ENCODE measurements around the gene SLC27A6. TPM values are rescaled to one million over a fixed set of nuclear protein-coding genes. Genes with fewer than 3 reads are reported as not detected.

SLC27A6 gene
- total and polyA plus RNA-seq, 2 donors (not counting 1 experiment from before 2014, with no cell fraction given), result 0.08 to 0.17 TPM

DNA sequence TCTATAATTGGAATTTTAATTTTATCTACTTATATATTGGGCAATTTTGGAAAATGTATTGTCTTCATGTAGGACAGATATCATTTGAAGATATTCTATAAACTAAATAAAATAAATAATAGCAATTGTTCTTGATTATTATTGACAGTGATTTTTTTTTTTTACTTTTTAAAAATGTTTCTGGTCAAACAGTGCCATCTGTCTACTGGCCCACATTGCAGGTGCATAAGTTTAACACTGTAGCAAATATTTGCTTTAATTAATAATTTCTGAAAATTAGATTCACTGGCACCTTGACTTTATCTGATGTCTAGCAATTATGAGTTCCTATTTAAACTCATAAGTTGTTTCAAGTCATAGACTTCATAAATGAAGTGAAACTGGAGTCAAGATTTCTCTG, 88.2 kb downstream of the SLC27A6 start:
- Histone ChIP-seq H3K4me2 (ENCODE audit: extremely low read depth, insufficient read depth, low read length) (no peak overlapping the region), H3K9me3 (ENCODE audit: control insufficient read depth, insufficient read depth, low read depth, low read length) (no peaks in the 10 kb centered on the region), H3K27ac (ENCODE audit: insufficient read depth, low read length) (no peak overlapping the region), H3K9ac (ENCODE audit: insufficient read depth, low read length) (no peak overlapping the region), H4K20me1 (ENCODE audit: control insufficient read depth, extremely low read depth, insufficient read depth, low read length) (no peaks in the 10 kb centered on the region), H3K4me1 (ENCODE audit: control insufficient read depth, extremely low read depth, insufficient read depth, low read length) (no peaks in the 10 kb centered on the region), H3K36me3 (ENCODE audit: control insufficient read depth, insufficient read depth, low read length) (no peaks in the 10 kb centered on the region), H3K79me2 (ENCODE audit: control insufficient read depth, insufficient read depth, low read length) (no peaks in the 10 kb centered on the region), H3K4me3 (replicated peaks in 1 of 4; ENCODE audit: control extremely low read depth in 1 of 4, insufficient read depth in 1 of 4, low read depth in 3 of 4, low read length in 4 of 4) (no peak overlapping the region), H3K27me3 (ENCODE audit: control insufficient read depth, insufficient read depth, low read length) (no peaks in the 10 kb centered on the region), H2AFZ (ENCODE audit: low read length) (no peak overlapping the region)
- no peak for DNase-seq (ENCODE audit: low read depth in 2 of 2)
- TF ChIP-seq EZH2 (IDR thresholded peaks at IDR 0.05; ENCODE audit: low read length, missing control alignments) (no peak), CTCF (conservative IDR thresholded peaks at IDR 0.05 in 1 of 2, IDR thresholded peaks at IDR 0.05 in 1 of 2; ENCODE audit: low read depth in 1 of 2, low read length in 2 of 2) (peak in 1 of 2 donors; percentile 6)

DNA sequence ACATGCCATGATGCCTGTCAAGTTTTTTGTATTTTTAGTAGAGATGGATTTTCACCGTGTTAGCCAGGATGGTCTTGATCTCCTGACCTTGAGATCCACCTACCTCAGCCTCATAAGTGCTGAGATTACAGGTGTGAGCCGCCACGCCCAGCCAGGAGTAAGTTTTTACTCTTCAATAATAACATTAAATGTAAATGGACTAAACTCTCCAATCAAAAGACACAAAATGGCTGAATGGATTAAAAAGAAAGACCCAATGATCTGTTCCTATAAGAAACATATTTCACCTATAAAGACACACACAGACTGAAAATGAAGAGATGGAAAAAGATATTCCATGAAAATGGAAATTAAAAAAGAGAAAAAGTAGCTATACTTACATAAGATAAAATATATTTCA, 92.0 kb downstream of the SLC27A6 start:
- no peaks in the 10 kb centered on the region for H3K4me1 ChIP-seq (ENCODE audit: control insufficient read depth, extremely low read depth, insufficient read depth, low read length)
- no peaks in the 10 kb centered on the region for H3K79me2 ChIP-seq (ENCODE audit: control insufficient read depth, insufficient read depth, low read length)
- no peak for DNase-seq (ENCODE audit: low read depth in 2 of 2)
- H3K4me2 ChIP-seq (ENCODE audit: extremely low read depth, insufficient read depth, low read length), result no peak overlapping the region
- H3K4me3 ChIP-seq (replicated peaks in 1 of 4; ENCODE audit: control extremely low read depth in 1 of 4, insufficient read depth in 1 of 4, low read depth in 3 of 4, low read length in 4 of 4), result no peak overlapping the region
- H4K20me1 ChIP-seq (ENCODE audit: control insufficient read depth, extremely low read depth, insufficient read depth, low read length), result no peaks in the 10 kb centered on the region
- H3K9me3 ChIP-seq (ENCODE audit: control insufficient read depth, insufficient read depth, low read depth, low read length), result no peaks in the 10 kb centered on the region
- no peaks in the 10 kb centered on the region for H3K27me3 ChIP-seq (ENCODE audit: control insufficient read depth, insufficient read depth, low read length)
- H3K27ac ChIP-seq (ENCODE audit: insufficient read depth, low read length), result no peak overlapping the region
- H3K9ac ChIP-seq (ENCODE audit: insufficient read depth, low read length), result no peak overlapping the region
- no peaks in the 10 kb centered on the region for H3K36me3 ChIP-seq (ENCODE audit: control insufficient read depth, insufficient read depth, low read length)
- H2AFZ ChIP-seq (ENCODE audit: low read length), result no peak overlapping the region
- no peak for TF ChIP-seq EZH2 (IDR thresholded peaks at IDR 0.05; ENCODE audit: low read length, missing control alignments)
- no peak for TF ChIP-seq CTCF (conservative IDR thresholded peaks at IDR 0.05 in 1 of 2, IDR thresholded peaks at IDR 0.05 in 1 of 2; ENCODE audit: low read depth in 1 of 2, low read length in 2 of 2)

GRCh38 chr5:129061849-129062248, 96.6 kb downstream of the SLC27A6 start:
- no peak overlapping the region for H3K4me2 ChIP-seq (ENCODE audit: extremely low read depth, insufficient read depth, low read length)
- H3K27ac ChIP-seq (ENCODE audit: insufficient read depth, low read length), result no peak overlapping the region
- DNase-seq (ENCODE audit: low read depth in 2 of 2), result no peak
- no peaks in the 10 kb centered on the region for H3K36me3 ChIP-seq (ENCODE audit: control insufficient read depth, insufficient read depth, low read length)
- H3K9ac ChIP-seq (ENCODE audit: insufficient read depth, low read length), result no peak overlapping the region
- no peaks in the 10 kb centered on the region for H4K20me1 ChIP-seq (ENCODE audit: control insufficient read depth, extremely low read depth, insufficient read depth, low read length)
- H2AFZ ChIP-seq (ENCODE audit: low read length), result no peak overlapping the region
- no peaks in the 10 kb centered on the region for H3K4me1 ChIP-seq (ENCODE audit: control insufficient read depth, extremely low read depth, insufficient read depth, low read length)
- H3K4me3 ChIP-seq (replicated peaks in 1 of 4; ENCODE audit: control extremely low read depth in 1 of 4, insufficient read depth in 1 of 4, low read depth in 3 of 4, low read length in 4 of 4), result no peak overlapping the region
- TF ChIP-seq CTCF (conservative IDR thresholded peaks at IDR 0.05 in 1 of 2, IDR thresholded peaks at IDR 0.05 in 1 of 2; ENCODE audit: low read depth in 1 of 2, low read length in 2 of 2) (no peak), EZH2 (IDR thresholded peaks at IDR 0.05; ENCODE audit: low read length, missing control alignments) (no peak)
- no peaks in the 10 kb centered on the region for H3K27me3 ChIP-seq (ENCODE audit: control insufficient read depth, insufficient read depth, low read length)
- no peaks in the 10 kb centered on the region for H3K79me2 ChIP-seq (ENCODE audit: control insufficient read depth, insufficient read depth, low read length)
- H3K9me3 ChIP-seq (ENCODE audit: control insufficient read depth, insufficient read depth, low read depth, low read length), result no peaks in the 10 kb centered on the region

Data from fibroblast of lung (primary cell).